Measurements from ENCODE around the gene CHCHD3. TPM values are rescaled to one million over a fixed set of nuclear protein-coding genes. Genes with fewer than 3 reads are reported as not detected.
"Not testable (repeated sequence)": the region's sequence is repeated elsewhere in the genome, so short reads cannot be mapped to it uniquely, and the experiment has no call there.

The CHCHD3 gene
- total RNA-seq, 1 donor = 99.7 TPM

DNA sequence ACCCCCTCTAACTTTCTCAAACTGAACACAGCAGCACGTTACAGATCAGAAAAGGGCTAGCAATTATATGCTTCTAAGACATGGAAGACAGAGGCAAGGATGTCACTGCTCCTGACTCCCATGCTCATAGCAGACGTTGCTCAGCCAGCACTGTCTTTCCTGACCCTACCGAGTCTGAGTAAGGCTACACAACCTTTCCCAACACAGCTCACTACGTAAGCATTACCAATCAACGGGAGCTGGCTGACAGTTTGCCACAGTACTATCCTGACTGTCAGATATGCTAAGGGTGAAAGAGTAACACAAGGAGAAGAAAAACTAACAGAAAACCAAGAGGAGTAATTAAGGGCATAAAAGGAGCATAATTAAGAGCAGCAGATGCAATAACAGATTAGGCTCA is 171.2 kb downstream of the CHCHD3 start:
- TF ChIP-seq, protein P1, sequence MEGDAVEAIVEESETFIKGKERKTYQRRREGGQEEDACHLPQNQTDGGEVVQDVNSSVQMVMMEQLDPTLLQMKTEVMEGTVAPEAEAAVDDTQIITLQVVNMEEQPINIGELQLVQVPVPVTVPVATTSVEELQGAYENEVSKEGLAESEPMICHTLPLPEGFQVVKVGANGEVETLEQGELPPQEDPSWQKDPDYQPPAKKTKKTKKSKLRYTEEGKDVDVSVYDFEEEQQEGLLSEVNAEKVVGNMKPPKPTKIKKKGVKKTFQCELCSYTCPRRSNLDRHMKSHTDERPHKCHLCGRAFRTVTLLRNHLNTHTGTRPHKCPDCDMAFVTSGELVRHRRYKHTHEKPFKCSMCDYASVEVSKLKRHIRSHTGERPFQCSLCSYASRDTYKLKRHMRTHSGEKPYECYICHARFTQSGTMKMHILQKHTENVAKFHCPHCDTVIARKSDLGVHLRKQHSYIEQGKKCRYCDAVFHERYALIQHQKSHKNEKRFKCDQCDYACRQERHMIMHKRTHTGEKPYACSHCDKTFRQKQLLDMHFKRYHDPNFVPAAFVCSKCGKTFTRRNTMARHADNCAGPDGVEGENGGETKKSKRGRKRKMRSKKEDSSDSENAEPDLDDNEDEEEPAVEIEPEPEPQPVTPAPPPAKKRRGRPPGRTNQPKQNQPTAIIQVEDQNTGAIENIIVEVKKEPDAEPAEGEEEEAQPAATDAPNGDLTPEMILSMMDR (IDR thresholded peaks at IDR 0.05; ENCODE audit: insufficient read depth, low read length) = no peak
- H3K4me3 ChIP-seq (ENCODE audit: low read depth, low read length) = no peak overlapping the region
- no peak for DNase-seq (ENCODE audit: low read depth)

DNA sequence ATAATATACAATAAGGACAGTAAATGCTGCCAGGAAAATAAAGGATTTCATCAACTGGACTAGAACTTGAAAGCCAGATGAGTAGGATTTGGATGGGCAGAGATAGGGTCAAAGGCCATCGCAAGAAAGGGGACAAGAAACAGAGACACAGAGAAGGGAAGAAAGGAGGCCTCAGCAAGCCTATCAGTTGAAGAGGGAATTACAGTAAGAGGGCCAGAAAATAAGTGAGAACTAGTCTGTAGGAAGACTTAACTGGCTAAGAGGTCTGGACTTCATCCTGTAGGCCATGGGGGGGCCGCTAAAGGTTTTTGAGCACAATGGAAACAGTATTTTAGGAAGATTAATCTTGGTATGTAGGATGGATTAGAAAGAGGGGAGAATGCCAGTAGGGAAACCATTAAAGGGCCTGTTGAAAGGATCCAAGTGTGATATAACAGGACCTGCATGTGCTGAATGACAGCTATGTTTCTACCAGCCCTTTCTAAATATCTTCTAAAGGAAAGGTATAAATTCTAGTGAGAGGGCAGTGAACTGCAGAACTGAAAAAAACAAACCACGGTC is 174.4 kb downstream of the CHCHD3 start:
- DNase-seq (ENCODE audit: low read depth) = no peak
- TF ChIP-seq, protein P1 (IDR thresholded peaks at IDR 0.05; ENCODE audit: insufficient read depth, low read length) = no peak
- H3K4me3 ChIP-seq (ENCODE audit: low read depth, low read length) = no peak overlapping the region

DNA sequence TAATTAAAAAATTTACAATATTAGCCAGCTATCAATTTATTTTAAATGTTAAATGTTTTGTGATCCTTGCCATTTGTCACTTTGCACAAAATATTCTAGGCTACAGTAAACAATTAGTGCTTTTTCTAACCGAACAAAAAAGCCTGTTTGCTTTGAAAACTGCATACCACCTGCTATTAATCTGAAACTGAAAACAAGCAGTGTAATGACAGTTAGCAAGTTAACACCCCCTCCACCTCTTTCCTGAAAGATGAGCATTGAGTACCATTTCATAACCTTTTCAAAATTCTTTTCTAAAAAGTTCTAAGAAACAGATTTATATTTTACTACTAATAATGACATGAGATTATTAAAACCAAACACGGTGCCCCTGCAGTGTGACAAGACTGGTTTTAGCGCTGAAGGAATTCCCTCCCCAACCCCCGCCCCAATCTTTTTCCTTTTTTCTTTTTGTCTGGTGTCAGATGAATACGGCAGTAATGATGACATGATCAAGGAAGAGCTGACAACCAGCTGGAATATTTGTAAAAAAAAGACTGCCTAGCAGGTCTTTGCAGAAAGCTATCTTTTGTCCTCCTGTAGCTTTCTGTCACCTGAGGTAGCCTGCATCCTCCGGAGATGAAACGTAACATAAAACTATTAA is 175.6 kb downstream of the CHCHD3 start:
- H3K4me3 ChIP-seq (ENCODE audit: low read depth, low read length) = no peak overlapping the region
- DNase-seq (ENCODE audit: low read depth) = no peak
- TF ChIP-seq, protein P1 (IDR thresholded peaks at IDR 0.05; ENCODE audit: insufficient read depth, low read length) = no peak

DNA sequence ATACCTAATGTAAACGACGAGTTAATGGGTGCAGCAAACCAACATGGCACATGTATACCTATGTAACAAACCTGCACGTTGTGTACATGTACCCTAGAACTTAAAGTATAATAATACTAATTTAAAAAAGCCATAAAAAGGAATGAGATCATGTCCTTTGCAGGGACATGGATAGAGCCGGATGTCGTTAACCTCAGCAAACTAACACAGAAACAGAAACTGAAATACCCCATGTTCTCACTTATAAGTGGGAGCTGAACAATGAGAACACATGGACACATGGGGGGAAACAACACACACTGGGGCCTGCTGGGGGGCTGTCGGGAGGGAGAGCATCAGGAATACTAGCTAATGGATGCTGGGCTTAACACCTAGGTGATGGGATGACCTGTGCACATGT is 176.8 kb downstream of the CHCHD3 start:
- DNase-seq (ENCODE audit: low read depth); H3K4me3 ChIP-seq (ENCODE audit: low read depth, low read length): not testable (repeated sequence)

DNA sequence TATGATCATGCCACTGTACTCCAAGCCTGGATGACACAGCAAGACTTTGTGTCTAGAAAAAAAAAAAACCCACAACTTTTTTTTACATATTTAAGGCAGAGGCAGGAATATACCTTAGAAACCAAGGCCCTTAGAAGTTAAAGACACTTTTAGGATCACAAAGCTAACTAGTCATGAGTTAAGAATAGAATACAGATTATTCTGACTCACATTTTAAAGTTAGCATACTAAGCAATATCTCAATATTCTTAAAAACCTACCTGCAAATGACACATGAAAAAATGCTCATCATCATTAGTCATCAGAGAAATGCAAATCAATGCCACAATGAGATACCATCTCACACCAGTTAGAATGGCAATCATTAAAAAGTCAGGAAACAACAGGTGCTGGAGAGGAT is 177.7 kb downstream of the CHCHD3 start:
- no peak for DNase-seq (ENCODE audit: low read depth)
- H3K4me3 ChIP-seq (ENCODE audit: low read depth, low read length) = no peak overlapping the region
- TF ChIP-seq, protein P1 (IDR thresholded peaks at IDR 0.05; ENCODE audit: insufficient read depth, low read length) = no peak

DNA sequence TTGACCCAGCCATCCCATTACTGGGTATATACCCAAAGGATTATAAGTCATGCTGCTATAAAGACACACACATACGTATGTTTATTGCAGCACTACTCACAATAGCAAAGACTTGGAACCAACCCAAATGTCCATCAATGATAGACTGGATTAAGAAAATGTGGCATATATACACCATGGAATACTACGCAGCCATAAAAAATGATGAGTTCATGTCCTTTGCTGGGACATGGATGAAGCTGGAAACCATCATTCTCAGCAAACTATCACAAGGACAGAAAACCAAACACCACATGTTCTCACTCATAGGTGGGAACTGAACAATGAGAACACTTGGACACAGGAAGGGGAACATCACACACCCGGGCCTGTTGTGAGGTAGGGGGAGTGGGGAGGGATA is 179.6 kb downstream of the CHCHD3 start:
- not testable (repeated sequence) for H3K4me3 ChIP-seq (ENCODE audit: low read depth, low read length); DNase-seq (ENCODE audit: low read depth)

DNA sequence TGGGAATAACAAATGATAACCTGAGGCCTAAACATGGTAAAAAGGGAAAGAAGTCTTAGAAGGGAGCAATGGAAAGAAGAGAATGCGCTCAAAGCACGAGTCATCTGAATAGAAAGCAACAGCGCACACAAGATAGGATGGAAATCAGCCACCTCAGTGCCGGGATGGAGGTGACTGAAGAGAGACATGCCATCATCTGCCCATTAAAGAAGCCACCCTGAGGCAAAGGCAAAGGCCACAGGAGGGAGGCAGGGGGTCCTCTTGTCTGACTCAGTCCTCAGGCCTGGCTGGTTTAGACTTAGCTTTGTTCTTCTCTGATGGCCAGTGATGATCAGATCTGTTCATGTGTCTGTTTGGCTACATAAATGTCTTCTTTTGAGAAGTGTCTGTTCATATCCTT is 180.6 kb downstream of the CHCHD3 start:
- TF ChIP-seq, protein P1 (IDR thresholded peaks at IDR 0.05; ENCODE audit: insufficient read depth, low read length) = no peak
- H3K4me3 ChIP-seq (ENCODE audit: low read depth, low read length) = no peak overlapping the region
- no peak for DNase-seq (ENCODE audit: low read depth)

DNA sequence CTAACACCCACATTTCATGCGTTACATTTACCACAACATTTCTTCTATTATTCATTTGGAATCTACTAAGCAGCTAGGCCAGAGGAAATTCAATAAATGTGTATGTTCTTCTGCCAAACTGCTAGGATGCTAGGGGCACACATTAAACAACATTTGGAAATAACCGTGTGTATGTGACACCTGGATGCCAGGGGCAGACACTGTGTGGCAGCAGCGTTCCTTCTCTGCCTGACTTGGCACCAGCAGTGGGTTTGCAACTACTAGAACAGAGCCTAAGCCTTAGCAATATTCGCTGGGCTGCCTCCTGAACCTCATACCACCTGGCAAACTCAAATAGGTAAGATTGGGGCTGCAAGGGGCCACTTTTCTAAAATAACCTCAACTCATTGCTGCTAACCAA is 182.1 kb downstream of the CHCHD3 start:
- DNase-seq (ENCODE audit: low read depth) = no peak
- TF ChIP-seq, protein P1 (IDR thresholded peaks at IDR 0.05; ENCODE audit: insufficient read depth, low read length) = no peak
- no peak overlapping the region for H3K4me3 ChIP-seq (ENCODE audit: low read depth, low read length)

DNA sequence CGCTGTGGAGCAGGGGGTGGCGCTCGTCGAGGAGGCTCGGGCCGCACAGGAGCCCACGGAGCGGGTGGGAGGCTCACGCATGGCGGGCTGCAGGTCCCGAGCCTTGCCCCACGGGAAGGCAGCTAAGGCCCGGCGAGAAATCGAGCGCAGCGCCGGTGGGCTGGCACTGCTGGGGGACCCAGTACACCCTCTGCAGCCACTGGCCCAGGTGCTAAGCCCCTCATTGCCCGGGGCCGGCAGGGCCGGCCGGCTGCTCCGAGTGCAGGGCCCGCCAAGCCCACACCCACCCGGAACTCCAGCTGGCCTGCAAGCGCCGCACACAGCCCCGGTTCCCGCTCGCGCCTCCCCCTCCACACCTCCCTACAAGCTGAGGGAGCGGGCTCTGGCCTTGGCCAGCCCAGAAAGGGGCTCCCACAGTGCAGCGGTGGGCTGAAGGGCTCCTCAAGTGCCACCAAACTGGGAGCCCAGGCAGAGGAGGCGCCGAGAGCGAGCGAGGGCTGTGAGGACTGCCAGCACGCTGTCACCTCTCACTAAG is 183.2 kb downstream of the CHCHD3 start:
- not testable (repeated sequence) for DNase-seq (ENCODE audit: low read depth); H3K4me3 ChIP-seq (ENCODE audit: low read depth, low read length)
